ENCODE results near the gene MYH10. TPM values are rescaled to one million over a fixed set of nuclear protein-coding genes. Genes with fewer than 3 reads are reported as not detected.

The MYH10 gene
- total RNA-seq, 4 donors from 2014 or later, result 29.3 to 50.0 (median 35.4) TPM

DNA sequence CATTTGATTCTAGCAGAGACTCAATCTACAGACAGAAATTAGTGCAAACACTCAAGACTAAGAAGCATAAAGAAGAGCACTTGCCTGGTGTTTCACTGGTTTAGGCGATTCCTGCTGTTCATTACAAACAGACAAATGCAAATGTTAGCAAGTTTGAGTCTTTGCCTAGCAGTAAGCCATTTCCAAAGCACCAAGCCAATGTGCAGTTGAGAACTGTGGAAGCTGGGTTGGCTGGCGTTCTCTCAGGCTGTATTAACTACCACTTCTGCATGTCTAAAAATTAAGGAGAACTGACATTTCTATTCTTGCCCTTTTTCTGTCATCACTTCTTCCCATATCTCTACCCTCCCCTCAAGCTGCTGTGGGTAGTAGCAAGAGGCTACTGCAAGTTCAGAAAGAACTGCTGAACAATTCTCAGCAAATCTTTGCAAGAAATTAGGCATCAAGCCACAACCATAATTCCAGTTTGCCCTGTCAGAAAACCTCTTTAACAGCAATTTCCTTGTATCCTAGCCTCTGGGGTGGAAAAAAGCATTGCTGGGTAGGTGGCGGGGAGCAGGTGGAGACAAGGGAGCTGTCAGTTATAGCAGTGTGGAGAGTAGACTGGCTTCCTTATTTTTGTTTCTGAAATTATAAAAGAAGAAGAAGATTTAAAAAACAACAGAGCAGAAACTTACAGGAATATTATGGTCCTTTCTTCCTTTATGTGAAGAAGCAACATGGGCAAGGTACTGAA, 53.8 kb downstream of the MYH10 start:
- WGBS, 2 donors, result 89 to 92% methylated on average over 3 of the region's 3 CpGs

DNA sequence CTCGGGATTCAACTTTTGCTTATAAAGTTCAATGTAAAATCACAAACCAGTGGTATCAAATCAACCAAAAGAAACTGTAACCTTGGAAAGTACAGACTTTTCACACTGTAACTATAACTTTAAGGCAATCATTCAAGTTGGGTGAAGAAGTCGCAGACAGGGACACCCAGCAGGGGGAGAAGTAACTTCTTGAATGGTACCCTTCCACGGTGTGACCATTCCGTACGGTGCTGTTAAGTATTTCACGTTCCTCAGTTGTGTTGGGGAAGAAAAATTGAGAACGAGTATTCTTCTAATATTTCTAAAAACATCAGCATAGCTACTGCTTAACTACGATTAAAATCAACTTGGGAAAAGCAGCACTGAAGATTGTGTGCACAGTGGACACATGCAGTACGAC, 55.8 kb downstream of the MYH10 start:
- no peak overlapping the region for H3K27ac ChIP-seq
- H3K27me3 ChIP-seq, result no peaks in the 10 kb centered on the region
- H3K36me3 ChIP-seq, result peaks cover 0 to 14% (median 0%) of the 10 kb centered on the region in 3 donors
- no peak for DNase-seq (ENCODE audit: low spot score in 2 of 2)
- H3K4me3 ChIP-seq, result no peak overlapping the region
- TF ChIP-seq CTCF (IDR thresholded peaks at IDR 0.05) (peak in 1 of 5 experiments; percentile 23), EP300 (IDR thresholded peaks at IDR 0.05) (no peak), POLR2A (IDR thresholded peaks at IDR 0.05) (no peak)
- H3K4me1 ChIP-seq, result no peaks in the 10 kb centered on the region
- 80 to 85% methylated on average over 9 of the region's 9 CpGs for WGBS, 2 donors
- no peaks in the 10 kb centered on the region for H3K9me3 ChIP-seq

More for the DNA sequence above, 53.8 kb downstream of the MYH10 start:
- no peak overlapping the region for H3K27ac ChIP-seq
- H3K27me3 ChIP-seq, result no peaks in the 10 kb centered on the region
- TF ChIP-seq CTCF (IDR thresholded peaks at IDR 0.05) (no peak), POLR2A (IDR thresholded peaks at IDR 0.05) (no peak), EP300 (IDR thresholded peaks at IDR 0.05) (no peak)
- H3K4me3 ChIP-seq, result no peak overlapping the region
- no peak for DNase-seq (ENCODE audit: low spot score in 2 of 2)
- H3K36me3 ChIP-seq, result peaks cover 0 to 14% (median 0%) of the 10 kb centered on the region in 3 donors
- H3K4me1 ChIP-seq, result no peaks in the 10 kb centered on the region
- H3K9me3 ChIP-seq, result no peaks in the 10 kb centered on the region

DNA sequence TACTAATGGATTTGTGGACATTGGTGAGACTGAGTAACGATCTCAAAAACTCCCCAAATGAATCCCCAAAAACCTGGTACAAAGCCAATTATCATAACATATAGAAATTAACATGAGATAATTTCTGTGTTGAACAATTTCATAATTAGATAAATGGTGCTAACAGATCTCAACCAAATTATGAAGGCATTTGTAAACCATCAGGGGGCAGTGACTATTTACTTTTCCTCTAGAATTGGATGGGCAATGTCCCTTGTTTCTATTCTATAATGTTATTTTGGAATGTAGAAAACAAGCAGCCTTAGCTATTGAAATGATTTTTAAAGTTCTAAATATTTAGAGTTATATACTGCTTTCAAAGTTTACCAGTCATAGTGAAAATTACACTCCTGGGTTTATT, 57.8 kb downstream of the MYH10 start:
- H3K9me3 ChIP-seq, result no peaks in the 10 kb centered on the region
- H3K27me3 ChIP-seq, result no peaks in the 10 kb centered on the region
- TF ChIP-seq EP300 (IDR thresholded peaks at IDR 0.05) (no peak), POLR2A (IDR thresholded peaks at IDR 0.05) (no peak), CTCF (IDR thresholded peaks at IDR 0.05) (no peak)
- no peak overlapping the region for H3K4me3 ChIP-seq
- H3K36me3 ChIP-seq, result peaks cover 0 to 29% (median 0%) of the 10 kb centered on the region in 3 donors
- DNase-seq (ENCODE audit: low spot score in 2 of 2), result no peak
- H3K27ac ChIP-seq, result no peak overlapping the region
- WGBS, 2 donors, result 86 to 90% methylated on average over 1 of the region's 1 CpG
- no peaks in the 10 kb centered on the region for H3K4me1 ChIP-seq

DNA sequence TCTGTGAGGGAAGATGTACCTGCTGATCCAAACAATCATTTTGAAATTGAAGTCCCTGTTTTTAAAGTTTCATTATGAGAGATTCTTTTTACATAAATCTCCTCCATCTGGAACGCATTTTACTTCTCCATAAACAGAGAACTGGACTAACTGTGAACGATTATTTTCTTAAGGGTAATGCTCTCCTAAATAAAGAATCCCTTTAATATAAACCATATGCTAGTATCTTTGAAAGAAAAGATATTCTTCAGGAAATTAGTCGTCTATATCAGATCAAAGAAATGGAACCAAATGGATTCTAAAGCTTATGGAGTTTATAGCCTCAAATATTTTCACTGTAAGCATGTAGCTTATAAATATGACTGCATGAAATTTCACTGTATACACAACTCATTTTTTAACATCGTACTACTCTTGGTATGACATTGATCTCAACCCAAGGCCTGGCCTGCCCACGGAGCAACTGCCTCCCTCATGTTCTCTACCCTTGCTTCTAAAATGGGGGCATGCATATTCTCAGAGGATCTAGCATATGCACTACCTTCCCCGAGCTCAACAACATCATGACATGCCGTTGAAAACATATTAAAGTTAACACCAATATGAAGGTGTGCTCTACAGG, 66.4 kb downstream of the MYH10 start:
- DNase-seq (ENCODE audit: low spot score in 2 of 2), result no peak
- peaks cover 0 to 29% (median 0%) of the 10 kb centered on the region in 3 donors for H3K36me3 ChIP-seq
- H3K9me3 ChIP-seq, result no peaks in the 10 kb centered on the region
- H3K27ac ChIP-seq, result no peak overlapping the region
- no peaks in the 10 kb centered on the region for H3K4me1 ChIP-seq
- no peak for TF ChIP-seq POLR2A (IDR thresholded peaks at IDR 0.05)
- no peak for TF ChIP-seq EP300 (IDR thresholded peaks at IDR 0.05)
- no peak for TF ChIP-seq CTCF (IDR thresholded peaks at IDR 0.05)
- H3K27me3 ChIP-seq, result no peaks in the 10 kb centered on the region
- WGBS, 2 donors, result 57 to 58% methylated on average over 7 of the region's 7 CpGs
- H3K4me3 ChIP-seq, result no peak overlapping the region
